ENCODE data around the gene SNRNP200.

DNA sequence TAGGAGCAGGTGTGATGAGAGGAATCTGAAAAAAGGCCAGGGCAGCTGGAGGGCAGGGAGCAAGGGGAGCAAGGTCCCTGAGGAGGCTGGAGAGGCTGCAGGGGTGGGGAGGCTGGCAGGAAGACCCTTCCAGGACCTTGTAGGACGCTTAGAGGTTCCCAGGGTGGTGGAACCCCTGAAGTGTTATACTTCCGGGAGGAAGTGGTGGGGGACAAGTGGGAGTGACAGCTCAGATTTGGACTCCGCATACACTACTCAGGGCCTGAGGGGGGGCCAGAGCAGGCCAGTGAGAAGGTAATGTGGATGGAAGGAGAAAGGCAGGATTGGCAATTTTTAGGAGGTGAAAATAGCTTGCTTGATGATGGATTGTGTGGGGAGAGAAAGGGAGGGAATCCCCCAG lies 28.4 kb upstream of the SNRNP200 start:
- TF ChIP-seq, protein P1, sequence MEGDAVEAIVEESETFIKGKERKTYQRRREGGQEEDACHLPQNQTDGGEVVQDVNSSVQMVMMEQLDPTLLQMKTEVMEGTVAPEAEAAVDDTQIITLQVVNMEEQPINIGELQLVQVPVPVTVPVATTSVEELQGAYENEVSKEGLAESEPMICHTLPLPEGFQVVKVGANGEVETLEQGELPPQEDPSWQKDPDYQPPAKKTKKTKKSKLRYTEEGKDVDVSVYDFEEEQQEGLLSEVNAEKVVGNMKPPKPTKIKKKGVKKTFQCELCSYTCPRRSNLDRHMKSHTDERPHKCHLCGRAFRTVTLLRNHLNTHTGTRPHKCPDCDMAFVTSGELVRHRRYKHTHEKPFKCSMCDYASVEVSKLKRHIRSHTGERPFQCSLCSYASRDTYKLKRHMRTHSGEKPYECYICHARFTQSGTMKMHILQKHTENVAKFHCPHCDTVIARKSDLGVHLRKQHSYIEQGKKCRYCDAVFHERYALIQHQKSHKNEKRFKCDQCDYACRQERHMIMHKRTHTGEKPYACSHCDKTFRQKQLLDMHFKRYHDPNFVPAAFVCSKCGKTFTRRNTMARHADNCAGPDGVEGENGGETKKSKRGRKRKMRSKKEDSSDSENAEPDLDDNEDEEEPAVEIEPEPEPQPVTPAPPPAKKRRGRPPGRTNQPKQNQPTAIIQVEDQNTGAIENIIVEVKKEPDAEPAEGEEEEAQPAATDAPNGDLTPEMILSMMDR (conservative IDR thresholded peaks at IDR 0.05) = no peak
- no peak for TF ChIP-seq EZH2 (IDR thresholded peaks at IDR 0.05; ENCODE audit: low read depth)
